ENCODE results near the gene TFF2. TPM values are rescaled to one million over a fixed set of nuclear protein-coding genes. Genes with fewer than 3 reads are reported as not detected.
A peak's percentile ranks its signal among the peaks of the same experiment; 100 is the strongest.

TFF2 gene
- total RNA-seq, 4 donors from 2014 or later, result 0.68 TPM; not detected in 3

DNA sequence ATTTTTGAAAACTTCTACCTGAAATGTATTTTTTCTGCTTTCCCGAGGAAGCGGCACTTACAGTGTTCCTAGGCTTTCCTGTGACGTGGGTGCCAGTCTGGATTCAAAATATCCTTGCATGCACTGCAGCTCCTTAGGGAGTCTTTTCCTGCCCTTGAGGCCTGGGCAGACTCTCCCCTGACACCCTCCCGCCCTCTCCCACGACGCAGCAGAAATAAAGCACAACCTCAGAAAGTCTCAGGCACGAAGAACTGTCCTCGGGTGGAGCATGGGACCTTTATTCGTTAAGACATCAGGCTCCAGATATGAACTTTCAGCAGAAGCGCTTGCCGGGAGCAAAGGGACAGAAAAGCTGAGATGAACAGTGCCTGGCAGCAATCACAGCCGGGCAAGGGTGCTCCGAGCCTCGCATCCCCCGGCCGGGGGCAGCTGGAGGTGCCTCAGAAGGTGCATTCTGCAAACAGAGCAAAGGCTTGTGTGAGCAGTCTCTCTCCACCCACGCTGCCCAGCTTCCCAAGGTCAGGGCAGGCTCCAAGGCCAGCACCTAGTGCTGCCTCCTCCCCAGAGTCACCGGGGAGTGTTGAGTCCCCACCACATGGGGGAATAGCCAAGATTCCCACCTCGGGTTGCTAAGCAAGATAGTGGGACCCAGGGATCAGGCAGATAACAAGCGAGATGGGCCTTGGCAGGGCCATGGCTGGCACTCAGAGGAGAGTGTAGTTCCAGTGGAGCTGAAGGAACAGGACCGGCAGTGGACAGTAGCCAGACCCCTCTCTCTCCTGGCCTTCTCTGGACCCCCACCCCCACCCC is 38.8 kb downstream of the TFF2 start:
- H3K4me3 ChIP-seq, result peak overlapping the region in 2 of 4 donors; percentile 28 to 36
- TF ChIP-seq EP300 (IDR thresholded peaks at IDR 0.05; ENCODE audit: low read depth) (no peak), POLR2A (IDR thresholded peaks at IDR 0.05) (no peak), POLR2AphosphoS5 (IDR thresholded peaks at IDR 0.05) (no peak)
- TF ChIP-seq, protein P1, sequence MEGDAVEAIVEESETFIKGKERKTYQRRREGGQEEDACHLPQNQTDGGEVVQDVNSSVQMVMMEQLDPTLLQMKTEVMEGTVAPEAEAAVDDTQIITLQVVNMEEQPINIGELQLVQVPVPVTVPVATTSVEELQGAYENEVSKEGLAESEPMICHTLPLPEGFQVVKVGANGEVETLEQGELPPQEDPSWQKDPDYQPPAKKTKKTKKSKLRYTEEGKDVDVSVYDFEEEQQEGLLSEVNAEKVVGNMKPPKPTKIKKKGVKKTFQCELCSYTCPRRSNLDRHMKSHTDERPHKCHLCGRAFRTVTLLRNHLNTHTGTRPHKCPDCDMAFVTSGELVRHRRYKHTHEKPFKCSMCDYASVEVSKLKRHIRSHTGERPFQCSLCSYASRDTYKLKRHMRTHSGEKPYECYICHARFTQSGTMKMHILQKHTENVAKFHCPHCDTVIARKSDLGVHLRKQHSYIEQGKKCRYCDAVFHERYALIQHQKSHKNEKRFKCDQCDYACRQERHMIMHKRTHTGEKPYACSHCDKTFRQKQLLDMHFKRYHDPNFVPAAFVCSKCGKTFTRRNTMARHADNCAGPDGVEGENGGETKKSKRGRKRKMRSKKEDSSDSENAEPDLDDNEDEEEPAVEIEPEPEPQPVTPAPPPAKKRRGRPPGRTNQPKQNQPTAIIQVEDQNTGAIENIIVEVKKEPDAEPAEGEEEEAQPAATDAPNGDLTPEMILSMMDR (IDR thresholded peaks at IDR 0.05), result no peak
- in situ Hi-C loops (cut with MboI; ENCODE audit: low pct_ligation_motif_present in 1 of 4, low pct_unique_long_range_greater_than_20kb in 1 of 4, low sequenced_read_pairs in 3 of 4), result loop anchor here in 1 of 4 donors (25.0 kb wide), 1 partner anchor 250 kb away; no protein-coding TSS in a partner anchor
- peaks cover 11% of the 10 kb centered on the region for H3K27me3 ChIP-seq
- no peaks in the 10 kb centered on the region for H3K9me3 ChIP-seq
- intact Hi-C loops (cut with DNase I; ENCODE audit: low total_unique reads), result no loop called here
- peaks cover 18 to 67% (median 34%) of the 10 kb centered on the region in 4 donors for H3K4me1 ChIP-seq
- WGBS, 2 donors (ENCODE audit: low coverage in 1 of 2), result 74% methylated on average over 21 of the region's 21 CpGs; no CpG with 5 or more reads in 1 of the 2 donors
- no peak for DNase-seq
- H3K27ac ChIP-seq, result peak overlapping the region; percentile 79 to 87 (median 84)
- no peaks in the 10 kb centered on the region for H3K36me3 ChIP-seq

DNA sequence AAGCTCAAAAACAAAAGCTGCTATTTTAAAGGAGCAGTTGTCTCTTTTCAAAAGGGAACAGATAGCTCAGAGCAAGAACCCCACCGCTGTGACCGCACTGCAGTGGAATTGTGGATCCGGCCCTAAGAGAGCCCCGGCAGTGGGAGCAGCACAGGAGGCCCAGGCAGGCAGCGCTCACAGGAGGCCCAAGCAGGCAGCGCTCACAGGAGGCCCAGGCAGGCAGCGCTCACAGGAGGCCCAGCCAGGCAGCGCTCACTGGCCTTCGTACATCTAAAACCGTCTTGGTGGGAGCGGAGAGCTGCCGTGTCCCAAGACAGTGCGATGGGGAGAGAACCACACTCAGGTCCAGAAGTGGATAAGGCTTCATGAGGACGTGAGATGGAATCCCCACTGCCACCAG is 39.6 kb downstream of the TFF2 start:
- intact Hi-C loops (cut with DNase I; ENCODE audit: low total_unique reads) (no loop called here), in situ Hi-C loops (cut with MboI; ENCODE audit: low pct_ligation_motif_present in 1 of 4, low pct_unique_long_range_greater_than_20kb in 1 of 4, low sequenced_read_pairs in 3 of 4) (loop anchor here in 1 of 4 donors (25.0 kb wide), 1 partner anchor 251 kb away; no protein-coding TSS in a partner anchor)
- no peak for DNase-seq
- TF ChIP-seq POLR2A (IDR thresholded peaks at IDR 0.05) (no peak), EP300 (IDR thresholded peaks at IDR 0.05; ENCODE audit: low read depth) (no peak), POLR2AphosphoS5 (IDR thresholded peaks at IDR 0.05) (no peak)
- TF ChIP-seq, protein P1 (IDR thresholded peaks at IDR 0.05), result no peak
- no peaks in the 10 kb centered on the region for H3K9me3 ChIP-seq
- no peaks in the 10 kb centered on the region for H3K36me3 ChIP-seq
- 94% methylated on average over 3 to 14 of the region's 14 CpGs for WGBS, 2 donors (ENCODE audit: low coverage in 1 of 2)
- H3K27ac ChIP-seq, result peak overlapping the region; percentile 79 to 87 (median 84)
- peaks cover 11% of the 10 kb centered on the region for H3K27me3 ChIP-seq
- H3K4me3 ChIP-seq, result no peak overlapping the region
- H3K4me1 ChIP-seq, result peaks cover 18 to 59% (median 28%) of the 10 kb centered on the region in 4 donors

DNA sequence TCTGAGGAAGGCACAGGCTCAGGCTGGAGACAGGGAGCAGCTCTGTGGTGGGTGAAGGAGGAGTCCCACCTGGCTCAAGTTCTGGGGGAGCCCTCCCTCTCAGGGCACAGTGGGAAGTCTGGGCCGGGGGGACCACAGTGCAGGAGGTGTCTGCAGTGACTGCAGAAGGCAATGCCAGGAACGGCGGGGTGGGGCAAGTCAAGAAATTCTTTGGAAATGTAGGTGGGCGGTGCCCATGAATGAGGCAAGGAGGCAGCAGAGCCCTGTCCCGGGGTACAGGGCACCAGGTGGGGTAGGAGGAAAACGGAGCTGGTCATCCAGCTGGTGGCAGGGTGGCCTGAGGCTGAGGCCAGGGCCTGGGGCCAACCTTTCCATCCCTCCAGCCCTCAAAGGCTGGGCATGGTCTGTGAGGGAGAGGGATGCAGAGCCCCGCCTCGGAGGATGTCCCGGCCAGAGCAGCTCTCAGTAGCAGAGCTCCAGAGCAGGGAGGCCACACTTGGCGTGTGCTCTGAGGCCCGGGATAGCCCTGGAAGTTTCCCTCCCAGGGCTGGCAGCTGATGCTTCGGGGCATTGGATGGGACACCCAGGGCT is 40.3 kb downstream of the TFF2 start:
- WGBS, 2 donors (ENCODE audit: low coverage in 1 of 2), result 42 to 67% methylated on average over 3 to 12 of the region's 12 CpGs
- TF ChIP-seq EP300 (IDR thresholded peaks at IDR 0.05; ENCODE audit: low read depth), result no peak
- no peak for TF ChIP-seq POLR2A (IDR thresholded peaks at IDR 0.05)
- TF ChIP-seq, protein P1 (IDR thresholded peaks at IDR 0.05), result no peak
- TF ChIP-seq POLR2AphosphoS5 (IDR thresholded peaks at IDR 0.05), result no peak

DNA sequence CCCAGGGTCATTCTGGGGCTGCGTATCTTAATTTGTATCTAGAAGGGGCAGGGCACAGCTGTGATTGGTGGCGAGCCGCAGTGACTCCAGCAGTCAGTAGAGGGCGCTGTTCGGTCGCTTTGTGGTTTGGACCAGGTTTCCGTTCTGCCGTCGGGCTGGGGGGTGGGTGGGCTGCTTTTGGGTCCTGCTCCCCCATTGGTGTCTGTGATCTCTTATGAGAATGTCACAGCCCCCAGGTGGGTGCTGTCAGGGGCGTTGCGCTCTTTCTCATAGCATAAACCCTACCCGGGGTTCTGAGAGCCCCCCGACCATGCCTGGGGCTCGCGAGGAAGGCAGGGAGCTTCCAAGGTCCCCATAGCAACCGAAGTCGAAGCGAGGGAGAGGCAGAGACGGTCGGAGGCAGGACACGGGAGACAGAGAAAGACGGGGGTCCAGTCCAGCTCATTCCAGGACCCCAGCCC is 41.0 kb downstream of the TFF2 start:
- peaks cover 18 to 45% (median 24%) of the 10 kb centered on the region in 4 donors for H3K4me1 ChIP-seq
- peak overlapping the region; percentile 4 to 87 (median 82) for H3K27ac ChIP-seq
- no peak for TF ChIP-seq POLR2AphosphoS5 (IDR thresholded peaks at IDR 0.05)
- peak; percentile 18 for TF ChIP-seq POLR2A (IDR thresholded peaks at IDR 0.05)
- TF ChIP-seq EP300 (IDR thresholded peaks at IDR 0.05; ENCODE audit: low read depth), result no peak
- TF ChIP-seq, protein P1 (IDR thresholded peaks at IDR 0.05), result peak; percentile 70 to 90 (median 86)
- no peaks in the 10 kb centered on the region for H3K9me3 ChIP-seq
- no peaks in the 10 kb centered on the region for H3K36me3 ChIP-seq
- peaks cover 11% of the 10 kb centered on the region for H3K27me3 ChIP-seq
- WGBS, 2 donors (ENCODE audit: low coverage in 1 of 2), result 10% methylated on average over 21 of the region's 22 CpGs; no CpG with 5 or more reads in 1 of the 2 donors
- DNase-seq, result peak; percentile 80
- in situ Hi-C loops (cut with MboI; ENCODE audit: low pct_ligation_motif_present in 1 of 4, low pct_unique_long_range_greater_than_20kb in 1 of 4, low sequenced_read_pairs in 3 of 4), result loop anchor here in 1 of 4 donors (25.0 kb wide), 1 partner anchor 253 kb away; no protein-coding TSS in a partner anchor
- intact Hi-C loops (cut with DNase I; ENCODE audit: low total_unique reads), result no loop called here
- no peak overlapping the region for H3K4me3 ChIP-seq

More for the DNA sequence above, 40.3 kb downstream of the TFF2 start:
- H3K9me3 ChIP-seq, result no peaks in the 10 kb centered on the region
- H3K27ac ChIP-seq, result peak overlapping the region in 3 of 4 donors; percentile 79 to 87 (median 85)
- H3K27me3 ChIP-seq, result peaks cover 11% of the 10 kb centered on the region
- H3K4me3 ChIP-seq, result no peak overlapping the region
- no peaks in the 10 kb centered on the region for H3K36me3 ChIP-seq
- in situ Hi-C loops (cut with MboI; ENCODE audit: low pct_ligation_motif_present in 1 of 4, low pct_unique_long_range_greater_than_20kb in 1 of 4, low sequenced_read_pairs in 3 of 4) (loop anchor here in 1 of 4 donors (25.0 kb wide), 1 partner anchor 252 kb away; no protein-coding TSS in a partner anchor), intact Hi-C loops (cut with DNase I; ENCODE audit: low total_unique reads) (no loop called here)
- no peak for DNase-seq
- peaks cover 18 to 52% (median 27%) of the 10 kb centered on the region in 4 donors for H3K4me1 ChIP-seq

Data from transverse colon (tissue), 4 donors.